Right forelimb (tissue), 1 donor: ENCODE data around the gene BAZ1B.
"Not testable (repeated sequence)": the region's sequence is repeated elsewhere in the genome, so short reads cannot be mapped to it uniquely, and the experiment has no call there.

ENCODE experiments used
- DNase-seq: peaks from one replicate; pipeline ENCODE4 v3.0.0-alpha.2; 2018

Gene BAZ1B

GRCh38 chr7:73522105-73522872, at the start of gene BAZ1B:
Gene BAZ1B, minus strand, starts transcription at chr7:73522293. Its CDS starts 360 bp downstream, at chr7:73521933.
- peak; percentile 97 for DNase-seq

GRCh38 chr7:73570977-73571376, 48.9 kb upstream of the BAZ1B start:
- DNase-seq = no peak

GRCh38 chr7:73570521-73570920, 48.4 kb upstream of the BAZ1B start:
- DNase-seq = no peak

GRCh38 chr7:73569042-73569608, 47.0 kb upstream of the BAZ1B start:
- DNase-seq = no peak

- DNase-seq = no peak
Observed at GRCh38 chr7:73567846-73568685, 46.0 kb upstream of the BAZ1B start.

GRCh38 chr7:73567140-73567539, 45.0 kb upstream of the BAZ1B start:
- no peak for DNase-seq

- DNase-seq = not testable (repeated sequence)
Observed at GRCh38 chr7:73566431-73566830, 44.3 kb upstream of the BAZ1B start.

- no peak for DNase-seq
Observed at GRCh38 chr7:73565675-73566340, 43.7 kb upstream of the BAZ1B start.

- DNase-seq = no peak
Observed at GRCh38 chr7:73560109-73560835, 38.2 kb upstream of the BAZ1B start.

- DNase-seq = no peak
Observed at GRCh38 chr7:73557397-73558257, 35.5 kb upstream of the BAZ1B start, which contains the start of gene BCL7B. Gene BCL7B, minus strand, starts transcription at chr7:73557690. Its CDS starts 112 bp downstream, at chr7:73557578.

GRCh38 chr7:73557108-73557396, 35.0 kb upstream of the BAZ1B start:
- peak; percentile 91 for DNase-seq

GRCh38 chr7:73556208-73557107, 34.4 kb upstream of the BAZ1B start:
- peak; percentile 2 for DNase-seq

- DNase-seq = no peak
Observed at GRCh38 chr7:73555411-73555982, 33.4 kb upstream of the BAZ1B start.

GRCh38 chr7:73550093-73550492, 28.0 kb upstream of the BAZ1B start:
- DNase-seq = not testable (repeated sequence)

- no peak for DNase-seq
Observed at GRCh38 chr7:73549176-73549575, 27.1 kb upstream of the BAZ1B start.

- no peak for DNase-seq
Observed at GRCh38 chr7:73547841-73548240, 25.7 kb upstream of the BAZ1B start.

GRCh38 chr7:73544678-73545077, 22.6 kb upstream of the BAZ1B start:
- DNase-seq = no peak

GRCh38 chr7:73541722-73542121, 19.6 kb upstream of the BAZ1B start:
- DNase-seq = peak; percentile 5

GRCh38 chr7:73539709-73540108, 17.6 kb upstream of the BAZ1B start:
- peak; percentile 29 for DNase-seq

GRCh38 chr7:73538510-73538909, 16.4 kb upstream of the BAZ1B start:
- DNase-seq = peak; percentile 12
